K562 (cell line): ENCODE results near the gene GGA3. TPM values are rescaled to one million over a fixed set of nuclear protein-coding genes. Genes with fewer than 3 reads are reported as not detected.

Experiments
- CBFB ChIP-seq: sonication (generic); formaldehyde crosslinking; IDR thresholded peaks from 2 replicates; pipeline ENCODE4 v1.4.0; 2020; ENCODE audit warnings: mild to moderate bottlenecking, missing genetic modification reagents
- DNMT1 ChIP-seq: fragments of 450-650 bp; IDR thresholded peaks from 2 replicates; pipeline ENCODE4 v1.6.1; 2016; ENCODE audit warnings: antibody characterized with exemption, mild to moderate bottlenecking
- HBP1 ChIP-seq: fragments of 450-650 bp; formaldehyde crosslinking; IDR thresholded peaks from 2 replicates; pipeline ENCODE4 v1.4.0; 2022; ENCODE audit warnings: missing genetic modification characterization
- MTA3 ChIP-seq: fragments of 450-650 bp; formaldehyde crosslinking; IDR thresholded peaks from 2 replicates; pipeline ENCODE4 v1.6.1; 2017; ENCODE audit warnings: mild to moderate bottlenecking, borderline replicate concordance
- MYC ChIP-seq, 2 experiments: fragments of 250-450 bp in 1 of 2; sonication (Bioruptor Pico) in 1 of 2; IDR thresholded peaks; 2 replicates each; pipeline versions ENCODE4 v1.5.1 to v1.6.1; 2012 to 2021; ENCODE audit warnings: low read depth in 2 of 2, borderline replicate concordance in 1 of 2, improper control_type of control experiment in 1 of 2, low read length in 1 of 2, mild to moderate bottlenecking in 1 of 2, moderate library complexity in 1 of 2
- PCBP1 ChIP-seq: fragments of 200-400 bp; formaldehyde crosslinking; IDR thresholded peaks from 2 replicates; pipeline ENCODE4 v1.6.1; 2018; ENCODE audit warnings: mild to moderate bottlenecking, low read depth, low read length; ENCODE audit not compliant: poor library complexity, severe bottlenecking
- PHB2 ChIP-seq: fragments of 450-650 bp; IDR thresholded peaks from 2 replicates; pipeline ENCODE4 v1.6.1; 2017; ENCODE audit warnings: low read depth
- POLR2AphosphoS5 ChIP-seq: IDR thresholded peaks from 2 replicates; pipeline ENCODE4 v1.6.1; 2011; ENCODE audit warnings: mild to moderate bottlenecking, low read depth, low read length, moderate library complexity; ENCODE audit not compliant: control insufficient read depth, insufficient read depth
- POLR2G ChIP-seq: fragments of 200-400 bp; formaldehyde crosslinking; IDR thresholded peaks from 2 replicates; pipeline ENCODE4 v1.6.1; 2017; ENCODE audit warnings: low read depth, mild to moderate bottlenecking, antibody characterized with exemption, low read length, moderate library complexity
- POLR2H ChIP-seq: IDR thresholded peaks from 2 replicates; pipeline ENCODE4 v1.6.1; 2016; ENCODE audit warnings: missing genetic modification characterization, low read depth, mild to moderate bottlenecking, control low read depth, missing compliant biosample characterization, moderate library complexity
- SIRT6 ChIP-seq: IDR thresholded peaks from one replicate; pipeline ENCODE4 v1.6.1; 2012; ENCODE audit warnings: low read depth, mild to moderate bottlenecking, control low read depth, inconsistent platforms, low read length, moderate library complexity
- SMAD2 ChIP-seq: fragments of 150-350 bp; IDR thresholded peaks from 2 replicates; pipeline ENCODE4 v1.6.1; 2014; ENCODE audit warnings: low read depth, mild to moderate bottlenecking, low read length
- TAF7 ChIP-seq: fragments of 450-650 bp; IDR thresholded peaks from 2 replicates; pipeline ENCODE4 v1.6.1; 2016; ENCODE audit warnings: missing genetic modification characterization, missing compliant biosample characterization
- ZBED1 ChIP-seq: IDR thresholded peaks from 2 replicates; pipeline ENCODE4 v1.6.1; 2014
- ZNF431 ChIP-seq: sonication (generic); formaldehyde crosslinking; IDR thresholded peaks from 2 replicates; pipeline ENCODE4 v1.8.0; 2022; ENCODE audit warnings: mild to moderate bottlenecking, missing genetic modification reagents
- ZNF584 ChIP-seq: fragments of 200-800 bp; sonication (Bioruptor generic); IDR thresholded peaks from 2 replicates; pipeline ENCODE4 v1.6.1; 2016; ENCODE audit warnings: low read depth, mild to moderate bottlenecking, missing genetic modification characterization, missing compliant biosample characterization
- polyA plus RNA-seq, 8 experiments: library from polyadenylated mRNA; depleted of rRNA in 4 of 8; stranded (reverse) in 5 of 8; unstranded in 3 of 8; fragments of >200 nt; fragmentation: Nextera tagmentation in 2 of 8; fragmentation: Illumina TruSeq in 1 of 8; extraction: Ambion mirVana in 2 of 8; extraction: Trizol in 1 of 8; gene quantifications; 2 replicates each; pipeline versions ENCODE4 v1.2.1 to v1.2.3, GENCODE V29; 2011 to 2014; ENCODE audit warnings: inconsistent platforms in 1 of 8, missing spikeins in 1 of 8
- total RNA-seq, 7 experiments: library from RNA; depleted of rRNA in 6 of 7; stranded (reverse); fragments of >200 nt in 6 of 7; fragmentation: Illumina TruSeq in 2 of 7; extraction: Trizol in 2 of 7; gene quantifications; 2 replicates each; pipeline versions ENCODE4 v1.2.1 to v1.2.3, GENCODE V29; 2011 to 2021; ENCODE audit warnings: low replicate concordance in 1 of 7
- TF ChIP-seq, protein P1 (sequence below), 2 experiments: fragments of 450-650 bp; IDR thresholded peaks; 2 replicates each; pipeline ENCODE4 v1.6.1; 2016; ENCODE audit warnings: mild to moderate bottlenecking in 2 of 2, borderline replicate concordance in 1 of 2, low read depth in 1 of 2, moderate library complexity in 1 of 2

GGA3 gene
- total and polyA plus RNA-seq, 9 of the 15 experiments (the other 6 are each of a cell fraction or from before 2014, with no cell fraction given), result 5.7 to 64.9 (median 25.4) TPM

- no peak for TF ChIP-seq SIRT6
- TF ChIP-seq POLR2H (tag), result no peak
- TF ChIP-seq PHB2, result no peak
- TF ChIP-seq POLR2G, result peak; percentile 30
- TF ChIP-seq POLR2AphosphoS5, result 0 out of 2 replicates have a peak, but pooled peaks have one; percentile 30
- no peak for TF ChIP-seq PCBP1
- no peak for TF ChIP-seq SMAD2
- TF ChIP-seq CBFB, result 0 out of 2 replicates have a peak, but pooled peaks have one; percentile 33
- no peak for TF ChIP-seq MYC (IDR thresholded peaks at IDR 0.05; ENCODE audit: low read depth, low read length)
- TF ChIP-seq MYC (CRISPR knock-in tag; IDR thresholded peaks at IDR 0.05; ENCODE audit: borderline replicate concordance, low read depth), result no peak
- no peak for TF ChIP-seq HBP1 (CRISPR knock-in tag)
- TF ChIP-seq ZNF431 (CRISPR knock-in tag), result no peak
- no peak for TF ChIP-seq TAF7 (tag)
- no peak for TF ChIP-seq ZNF584 (CRISPR knock-in tag)
- peak; percentile 48; the same call in 1 of the 2 replicates for TF ChIP-seq MTA3
- TF ChIP-seq ZBED1, result no peak
- TF ChIP-seq DNMT1, result no peak
- TF ChIP-seq, protein P1, sequence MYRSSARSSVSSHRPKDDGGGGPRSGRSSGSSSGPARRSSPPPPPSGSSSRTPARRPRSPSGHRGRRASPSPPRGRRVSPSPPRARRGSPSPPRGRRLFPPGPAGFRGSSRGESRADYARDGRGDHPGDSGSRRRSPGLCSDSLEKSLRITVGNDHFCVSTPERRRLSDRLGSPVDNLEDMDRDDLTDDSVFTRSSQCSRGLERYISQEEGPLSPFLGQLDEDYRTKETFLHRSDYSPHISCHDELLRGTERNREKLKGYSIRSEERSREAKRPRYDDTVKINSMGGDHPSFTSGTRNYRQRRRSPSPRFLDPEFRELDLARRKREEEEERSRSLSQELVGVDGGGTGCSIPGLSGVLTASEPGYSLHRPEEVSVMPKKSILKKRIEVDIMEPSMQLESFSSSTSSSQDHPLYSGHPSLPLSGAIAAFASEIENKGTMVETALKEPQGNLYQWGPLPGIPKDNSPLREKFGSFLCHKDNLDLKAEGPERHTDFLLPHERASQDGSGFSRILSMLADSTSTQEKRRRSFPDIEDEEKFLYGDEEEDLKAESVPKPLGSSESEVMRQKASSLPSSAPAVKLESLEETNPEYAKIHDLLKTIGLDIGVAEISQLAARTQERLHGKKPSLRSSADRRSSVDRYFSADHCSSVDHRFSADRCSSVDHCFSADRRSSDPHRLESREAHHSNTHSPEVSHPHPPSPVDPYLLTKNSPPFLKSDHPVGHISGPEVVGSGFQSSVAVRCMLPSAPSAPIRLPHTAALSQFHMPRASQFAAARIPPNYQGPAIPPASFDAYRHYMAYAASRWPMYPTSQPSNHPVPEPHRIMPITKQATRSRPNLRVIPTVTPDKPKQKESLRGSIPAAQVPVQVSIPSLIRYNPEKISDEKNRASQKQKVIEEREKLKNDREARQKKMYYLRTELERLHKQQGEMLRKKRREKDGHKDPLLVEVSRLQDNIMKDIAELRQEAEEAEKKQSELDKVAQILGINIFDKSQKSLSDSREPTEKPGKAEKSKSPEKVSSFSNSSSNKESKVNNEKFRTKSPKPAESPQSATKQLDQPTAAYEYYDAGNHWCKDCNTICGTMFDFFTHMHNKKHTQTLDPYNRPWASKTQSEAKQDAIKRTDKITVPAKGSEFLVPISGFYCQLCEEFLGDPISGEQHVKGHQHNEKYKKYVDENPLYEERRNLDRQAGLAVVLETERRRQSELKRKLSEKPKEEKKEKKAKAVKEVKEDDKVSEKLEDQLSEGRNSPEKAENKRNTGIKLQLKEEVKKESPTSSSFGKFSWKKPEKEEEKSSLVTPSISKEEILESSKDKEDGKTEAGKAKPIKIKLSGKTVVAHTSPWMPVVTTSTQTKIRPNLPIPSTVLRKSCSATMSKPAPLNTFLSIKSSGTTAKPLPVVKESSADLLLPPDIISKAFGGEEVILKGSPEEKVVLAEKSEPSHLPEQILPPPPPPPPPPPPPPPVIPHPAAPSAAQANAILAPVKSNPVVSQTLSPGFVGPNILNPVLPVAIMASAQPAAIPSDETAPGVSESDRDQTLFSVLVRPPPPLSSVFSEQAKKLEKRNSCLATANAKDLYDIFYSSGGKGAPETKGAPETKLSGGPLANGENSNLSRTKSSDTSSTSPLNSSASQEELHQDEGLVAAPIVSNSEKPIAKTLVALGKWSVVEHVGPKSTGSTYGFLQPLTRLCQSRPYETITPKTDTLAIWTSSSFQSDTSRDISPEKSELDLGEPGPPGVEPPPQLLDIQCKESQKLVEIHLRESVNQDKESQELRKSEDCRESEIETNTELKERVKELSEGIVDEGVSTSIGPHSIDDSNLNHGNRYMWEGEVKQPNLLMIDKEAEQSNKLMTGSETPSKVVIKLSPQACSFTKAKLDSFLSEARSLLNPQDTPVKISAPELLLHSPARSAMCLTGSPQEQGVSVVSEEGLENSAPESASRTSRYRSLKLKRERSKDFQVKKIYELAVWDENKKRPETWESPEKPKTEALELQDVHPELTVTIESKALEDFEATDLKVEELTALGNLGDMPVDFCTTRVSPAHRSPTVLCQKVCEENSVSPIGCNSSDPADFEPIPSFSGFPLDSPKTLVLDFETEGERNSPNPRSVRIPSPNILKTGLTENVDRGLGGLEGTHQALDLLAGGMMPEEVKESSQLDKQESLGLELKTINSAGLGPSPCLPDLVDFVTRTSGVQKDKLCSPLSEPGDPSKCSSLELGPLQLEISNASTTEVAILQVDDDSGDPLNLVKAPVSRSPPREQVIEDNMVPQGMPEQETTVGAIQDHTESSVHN (IDR thresholded peaks at IDR 0.05; ENCODE audit: borderline replicate concordance in 1 of 2, low read depth in 1 of 2), result no peak
Measured at GRCh38 chr17:75271955-75272847, 10.8 kb upstream of the GGA3 start (continued).
